HEK293 (cell line): Measurements from ENCODE around the gene CLDN6.
A peak's percentile ranks its signal among the peaks of the same experiment; 100 is the strongest.

Experiments used
- FEZF1 ChIP-seq: fragments of 450-650 bp; formaldehyde crosslinking; IDR thresholded peaks from 2 replicates; pipeline ENCODE4 v1.5.1; 2016; ENCODE audit warnings: missing biosample characterization, missing genetic modification characterization
- GLIS1 ChIP-seq: fragments of 450-650 bp; formaldehyde crosslinking; IDR thresholded peaks from 2 replicates; pipeline ENCODE4 v1.5.1; 2016; ENCODE audit warnings: missing biosample characterization, missing genetic modification characterization
- IKZF3 ChIP-seq: fragments of 450-650 bp; IDR thresholded peaks from 2 replicates; pipeline ENCODE4 v1.5.0; 2018; ENCODE audit warnings: missing biosample characterization, mild to moderate bottlenecking, missing genetic modification characterization, moderate library complexity
- OSR2 ChIP-seq: fragments of 450-650 bp; formaldehyde crosslinking; IDR thresholded peaks from 2 replicates; pipeline ENCODE4 v1.5.1; 2016; ENCODE audit warnings: missing biosample characterization, missing genetic modification characterization
- OVOL3 ChIP-seq: fragments of 450-650 bp; formaldehyde crosslinking; IDR thresholded peaks from 2 replicates; pipeline ENCODE4 v1.5.1; 2016; ENCODE audit warnings: missing biosample characterization, missing genetic modification characterization
- PRDM10 ChIP-seq: fragments of 450-650 bp; formaldehyde crosslinking; IDR thresholded peaks from 2 replicates; pipeline ENCODE4 v1.5.1; 2016; ENCODE audit warnings: missing biosample characterization, missing genetic modification characterization
- PRDM6 ChIP-seq: fragments of 450-650 bp; formaldehyde crosslinking; IDR thresholded peaks from 2 replicates; pipeline ENCODE4 v1.5.1; 2017; ENCODE audit warnings: missing biosample characterization, missing genetic modification characterization
- SALL2 ChIP-seq: fragments of 450-650 bp; formaldehyde crosslinking; IDR thresholded peaks from 2 replicates; pipeline ENCODE4 v1.5.0; 2017; ENCODE audit warnings: missing biosample characterization, mild to moderate bottlenecking, missing genetic modification characterization, borderline replicate concordance
- ZBTB7A ChIP-seq: fragments of 450-650 bp; formaldehyde crosslinking; IDR thresholded peaks from 2 replicates; pipeline ENCODE4 v1.5.1; 2016; ENCODE audit warnings: low read depth, missing biosample characterization, missing genetic modification characterization
- ZBTB8A ChIP-seq: fragments of 450-650 bp; formaldehyde crosslinking; IDR thresholded peaks from 2 replicates; pipeline ENCODE4 v1.5.1; 2016; ENCODE audit warnings: missing biosample characterization, missing genetic modification characterization
- ZNF157 ChIP-seq: fragments of 450-650 bp; formaldehyde crosslinking; IDR thresholded peaks from 2 replicates; pipeline ENCODE4 v1.5.1; 2016; ENCODE audit warnings: missing biosample characterization, missing genetic modification characterization
- ZNF239 ChIP-seq: fragments of 450-650 bp; formaldehyde crosslinking; IDR thresholded peaks from 2 replicates; pipeline ENCODE4 v1.5.1; 2016; ENCODE audit warnings: missing biosample characterization, missing genetic modification characterization
- ZNF24 ChIP-seq: fragments of 450-650 bp; formaldehyde crosslinking; IDR thresholded peaks from 2 replicates; pipeline ENCODE4 v1.5.1; 2016; ENCODE audit warnings: missing biosample characterization, missing genetic modification characterization
- ZNF366 ChIP-seq: fragments of 450-650 bp; formaldehyde crosslinking; conservative IDR thresholded peaks from 2 replicates; pipeline ENCODE4 v1.5.1; 2016; ENCODE audit warnings: missing biosample characterization, missing genetic modification characterization
- ZNF423 ChIP-seq: fragments of 450-650 bp; formaldehyde crosslinking; IDR thresholded peaks from 2 replicates; pipeline ENCODE4 v1.5.1; 2016; ENCODE audit warnings: missing biosample characterization, missing genetic modification characterization
- ZNF501 ChIP-seq: fragments of 450-650 bp; formaldehyde crosslinking; IDR thresholded peaks from 2 replicates; pipeline ENCODE4 v1.5.1; 2016; ENCODE audit warnings: missing biosample characterization, missing genetic modification characterization
- ZNF548 ChIP-seq: fragments of 450-650 bp; formaldehyde crosslinking; IDR thresholded peaks from 2 replicates; pipeline ENCODE4 v1.5.1; 2016; ENCODE audit warnings: missing biosample characterization, missing genetic modification characterization
- ZNF558 ChIP-seq: fragments of 450-650 bp; formaldehyde crosslinking; IDR thresholded peaks from 2 replicates; pipeline ENCODE4 v1.5.1; 2016; ENCODE audit warnings: missing biosample characterization, missing genetic modification characterization
- ZNF561 ChIP-seq: fragments of 450-650 bp; IDR thresholded peaks from 2 replicates; pipeline ENCODE4 v1.5.1; 2018; ENCODE audit warnings: missing biosample characterization, missing genetic modification characterization, borderline replicate concordance
- ZNF580 ChIP-seq: fragments of 450-650 bp; formaldehyde crosslinking; IDR thresholded peaks from 2 replicates; pipeline ENCODE4 v1.5.1; 2016; ENCODE audit warnings: missing biosample characterization, missing genetic modification characterization
- ZNF600 ChIP-seq: fragments of 450-650 bp; formaldehyde crosslinking; IDR thresholded peaks from 2 replicates; pipeline ENCODE4 v1.5.1; 2016; ENCODE audit warnings: missing biosample characterization, missing genetic modification characterization
- ZNF629 ChIP-seq: fragments of 450-650 bp; formaldehyde crosslinking; IDR thresholded peaks from 2 replicates; pipeline ENCODE4 v1.5.1; 2017; ENCODE audit warnings: missing biosample characterization, missing genetic modification characterization
- ZNF654 ChIP-seq: fragments of 450-650 bp; formaldehyde crosslinking; IDR thresholded peaks from 2 replicates; pipeline ENCODE4 v1.5.1; 2016; ENCODE audit warnings: low read depth, missing biosample characterization, missing genetic modification characterization
- ZNF670 ChIP-seq: fragments of 450-650 bp; formaldehyde crosslinking; IDR thresholded peaks from 2 replicates; pipeline ENCODE4 v1.5.1; 2016; ENCODE audit warnings: missing biosample characterization, missing genetic modification characterization, low read depth
- ZSCAN16 ChIP-seq: fragments of 450-650 bp; formaldehyde crosslinking; IDR thresholded peaks from 2 replicates; pipeline ENCODE4 v1.5.1; 2016; ENCODE audit warnings: missing biosample characterization, missing genetic modification characterization
- TF ChIP-seq, protein P1 (sequence below): fragments of 450-650 bp; formaldehyde crosslinking; IDR thresholded peaks from 2 replicates; pipeline ENCODE4 v1.5.1; 2016; ENCODE audit warnings: missing biosample characterization, missing genetic modification characterization
- TF ChIP-seq, protein P2 (sequence below): fragments of 450-650 bp; formaldehyde crosslinking; optimal IDR thresholded peaks from 2 replicates; pipeline ENCODE3; 2016; ENCODE audit warnings: missing biosample characterization, mild to moderate bottlenecking, missing genetic modification characterization
- TF ChIP-seq, protein P3 (sequence below): fragments of 450-650 bp; formaldehyde crosslinking; IDR thresholded peaks from 2 replicates; pipeline ENCODE4 v1.5.1; 2016; ENCODE audit warnings: missing biosample characterization, missing genetic modification characterization

CLDN6 gene

GRCh38 chr16:3059041-3059722 is 41.2 kb upstream of the CLDN6 start (continued):
- TF ChIP-seq ZNF580 (tag by site-specific recombination) = no peak
- TF ChIP-seq ZSCAN16 (tag by site-specific recombination) = no peak
- TF ChIP-seq, protein P1, sequence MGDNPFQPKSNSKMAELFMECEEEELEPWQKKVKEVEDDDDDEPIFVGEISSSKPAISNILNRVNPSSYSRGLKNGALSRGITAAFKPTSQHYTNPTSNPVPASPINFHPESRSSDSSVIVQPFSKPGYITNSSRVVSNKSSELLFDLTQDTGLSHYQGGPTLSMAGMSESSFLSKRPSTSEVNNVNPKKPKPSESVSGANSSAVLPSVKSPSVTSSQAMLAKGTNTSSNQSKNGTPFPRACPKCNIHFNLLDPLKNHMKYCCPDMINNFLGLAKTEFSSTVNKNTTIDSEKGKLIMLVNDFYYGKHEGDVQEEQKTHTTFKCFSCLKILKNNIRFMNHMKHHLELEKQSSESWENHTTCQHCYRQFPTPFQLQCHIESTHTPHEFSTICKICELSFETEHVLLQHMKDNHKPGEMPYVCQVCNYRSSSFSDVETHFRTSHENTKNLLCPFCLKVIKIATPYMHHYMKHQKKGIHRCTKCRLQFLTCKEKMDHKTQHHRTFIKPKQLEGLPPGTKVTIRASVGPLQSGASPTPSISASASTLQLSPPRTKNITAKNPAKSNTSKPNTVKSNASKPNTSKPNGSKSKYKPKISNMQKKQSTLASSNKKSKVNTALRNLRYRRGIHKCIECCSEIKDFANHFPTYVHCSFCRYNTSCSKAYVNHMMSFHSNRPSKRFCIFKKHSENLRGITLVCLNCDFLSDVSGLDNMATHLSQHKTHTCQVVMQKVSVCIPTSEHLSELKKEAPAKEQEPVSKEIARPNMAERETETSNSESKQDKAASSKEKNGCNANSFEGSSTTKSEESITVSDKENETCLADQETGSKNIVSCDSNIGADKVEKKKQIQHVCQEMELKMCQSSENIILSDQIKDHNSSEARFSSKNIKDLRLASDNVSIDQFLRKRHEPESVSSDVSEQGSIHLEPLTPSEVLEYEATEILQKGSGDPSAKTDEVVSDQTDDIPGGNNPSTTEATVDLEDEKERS (tag by site-specific recombination) = no peak
- no peak for TF ChIP-seq ZNF366 (tag by site-specific recombination)
- no peak for TF ChIP-seq SALL2 (tag by site-specific recombination)
- TF ChIP-seq ZNF501 = no peak
- 0 out of 2 replicates have a peak, but pooled peaks have one; percentile 16 for TF ChIP-seq ZNF654
- 0 out of 2 replicates have a peak, but pooled peaks have one; percentile 17 for TF ChIP-seq ZNF24
- TF ChIP-seq ZNF548 (tag by site-specific recombination) = no peak
- peak; percentile 82 for TF ChIP-seq GLIS1 (tag by site-specific recombination)
- TF ChIP-seq OVOL3 (tag by site-specific recombination) = no peak
- no peak for TF ChIP-seq ZNF629 (tag by site-specific recombination)
- TF ChIP-seq ZNF600 (tag by site-specific recombination) = no peak
- TF ChIP-seq, protein P2, sequence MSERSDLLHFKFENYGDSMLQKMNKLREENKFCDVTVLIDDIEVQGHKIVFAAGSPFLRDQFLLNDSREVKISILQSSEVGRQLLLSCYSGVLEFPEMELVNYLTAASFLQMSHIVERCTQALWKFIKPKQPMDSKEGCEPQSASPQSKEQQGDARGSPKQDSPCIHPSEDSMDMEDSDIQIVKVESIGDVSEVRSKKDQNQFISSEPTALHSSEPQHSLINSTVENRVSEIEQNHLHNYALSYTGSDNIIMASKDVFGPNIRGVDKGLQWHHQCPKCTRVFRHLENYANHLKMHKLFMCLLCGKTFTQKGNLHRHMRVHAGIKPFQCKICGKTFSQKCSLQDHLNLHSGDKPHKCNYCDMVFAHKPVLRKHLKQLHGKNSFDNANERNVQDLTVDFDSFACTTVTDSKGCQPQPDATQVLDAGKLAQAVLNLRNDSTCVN = peak; percentile 73
- TF ChIP-seq IKZF3 (tag by site-specific recombination) = peak; percentile 81
- TF ChIP-seq ZNF157 (tag by site-specific recombination) = no peak
- no peak for TF ChIP-seq PRDM6 (tag by site-specific recombination)
- TF ChIP-seq ZNF239 (tag by site-specific recombination) = no peak
- no peak for TF ChIP-seq ZNF423 (tag by site-specific recombination)
- TF ChIP-seq PRDM10 (tag by site-specific recombination) = no peak
- TF ChIP-seq ZBTB8A = peak; percentile 82
- no peak for TF ChIP-seq FEZF1 (tag by site-specific recombination)
- TF ChIP-seq ZNF670 (tag by site-specific recombination) = no peak
- TF ChIP-seq ZNF561 (tag by site-specific recombination) = peak; percentile 91
- TF ChIP-seq, protein P3, sequence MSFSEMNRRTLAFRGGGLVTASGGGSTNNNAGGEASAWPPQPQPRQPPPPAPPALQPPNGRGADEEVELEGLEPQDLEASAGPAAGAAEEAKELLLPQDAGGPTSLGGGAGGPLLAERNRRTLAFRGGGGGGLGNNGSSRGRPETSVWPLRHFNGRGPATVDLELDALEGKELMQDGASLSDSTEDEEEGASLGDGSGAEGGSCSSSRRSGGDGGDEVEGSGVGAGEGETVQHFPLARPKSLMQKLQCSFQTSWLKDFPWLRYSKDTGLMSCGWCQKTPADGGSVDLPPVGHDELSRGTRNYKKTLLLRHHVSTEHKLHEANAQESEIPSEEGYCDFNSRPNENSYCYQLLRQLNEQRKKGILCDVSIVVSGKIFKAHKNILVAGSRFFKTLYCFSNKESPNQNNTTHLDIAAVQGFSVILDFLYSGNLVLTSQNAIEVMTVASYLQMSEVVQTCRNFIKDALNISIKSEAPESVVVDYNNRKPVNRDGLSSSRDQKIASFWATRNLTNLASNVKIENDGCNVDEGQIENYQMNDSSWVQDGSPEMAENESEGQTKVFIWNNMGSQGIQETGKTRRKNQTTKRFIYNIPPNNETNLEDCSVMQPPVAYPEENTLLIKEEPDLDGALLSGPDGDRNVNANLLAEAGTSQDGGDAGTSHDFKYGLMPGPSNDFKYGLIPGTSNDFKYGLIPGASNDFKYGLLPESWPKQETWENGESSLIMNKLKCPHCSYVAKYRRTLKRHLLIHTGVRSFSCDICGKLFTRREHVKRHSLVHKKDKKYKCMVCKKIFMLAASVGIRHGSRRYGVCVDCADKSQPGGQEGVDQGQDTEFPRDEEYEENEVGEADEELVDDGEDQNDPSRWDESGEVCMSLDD (tag by site-specific recombination) = no peak
- TF ChIP-seq ZNF558 (tag by site-specific recombination) = no peak
- TF ChIP-seq ZBTB7A = 0 out of 2 replicates have a peak, but pooled peaks have one; percentile 57
- no peak for TF ChIP-seq OSR2 (tag by site-specific recombination)
